ENCODE measurements around the gene AKAIN1.

The AKAIN1 gene

DNA sequence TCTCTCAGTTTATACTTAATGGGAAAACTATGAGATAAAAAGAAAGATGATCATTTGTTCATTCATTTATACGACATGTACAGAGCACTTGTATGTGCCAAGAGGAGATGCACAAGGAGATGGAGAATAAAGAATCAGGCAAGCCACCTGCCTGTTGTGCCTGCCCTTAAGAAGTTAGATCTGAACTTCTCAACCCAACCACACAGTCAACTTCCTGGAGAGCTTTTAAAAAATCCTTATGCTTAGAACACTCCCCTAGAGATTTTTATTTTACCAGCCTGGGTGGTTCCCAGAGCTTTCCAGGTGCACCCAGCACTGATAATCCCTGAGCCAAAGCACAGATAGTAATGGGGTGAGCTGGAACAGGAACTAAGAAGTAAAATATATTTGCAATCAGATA is 18.5 kb downstream of the AKAIN1 start:
- Histone ChIP-seq H3K4me3 (ENCODE audit: insufficient read length, low read depth) (no peak overlapping the region), H3K9ac (ENCODE audit: insufficient read length, low read depth) (no peak overlapping the region), H3K9me3 (ENCODE audit: insufficient read depth, low read length) (no peaks in the 10 kb centered on the region), H3K27me3 (ENCODE audit: insufficient read depth, insufficient read length) (no peaks in the 10 kb centered on the region), H3K4me1 (ENCODE audit: insufficient read depth, insufficient read length) (no peaks in the 10 kb centered on the region), H3K36me3 (ENCODE audit: insufficient read depth, insufficient read length, low read length) (no peaks in the 10 kb centered on the region)
- DNase-seq (ENCODE audit: low read depth, low spot score): no peak
- no peak for TF ChIP-seq YY1 (IDR thresholded peaks at IDR 0.05; ENCODE audit: insufficient read depth, insufficient read length)
- TF ChIP-seq SUZ12 (IDR thresholded peaks at IDR 0.05; ENCODE audit: extremely low read depth, insufficient read depth, insufficient read length): no peak
- no peak for TF ChIP-seq ZNF274 (IDR thresholded peaks at IDR 0.05; ENCODE audit: low read depth, low read length)

DNA sequence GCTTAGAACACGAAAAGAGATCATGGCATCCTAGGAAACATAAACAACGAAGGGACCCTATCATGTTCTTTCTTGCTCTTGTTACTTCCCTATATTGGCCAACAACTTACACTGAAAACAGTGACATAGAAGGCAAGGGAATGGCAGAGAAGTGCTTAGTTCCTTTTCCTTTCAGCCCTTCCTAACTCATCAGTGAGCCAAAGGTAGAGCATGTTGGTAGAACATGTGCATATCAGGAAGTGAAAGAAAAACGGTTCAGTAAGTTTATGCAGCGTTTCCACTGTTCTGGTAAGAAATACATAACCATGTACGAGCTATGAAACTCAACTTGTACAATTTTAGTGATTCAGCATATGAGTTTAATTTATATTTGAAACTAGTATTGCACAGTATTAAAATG is 21.7 kb downstream of the AKAIN1 start:
- Histone ChIP-seq H3K4me3 (ENCODE audit: insufficient read length, low read depth) (no peak overlapping the region), H3K27me3 (ENCODE audit: insufficient read depth, insufficient read length) (no peaks in the 10 kb centered on the region), H3K9me3 (ENCODE audit: insufficient read depth, low read length) (no peaks in the 10 kb centered on the region), H3K4me1 (ENCODE audit: insufficient read depth, insufficient read length) (no peaks in the 10 kb centered on the region), H3K9ac (ENCODE audit: insufficient read length, low read depth) (no peak overlapping the region), H3K36me3 (ENCODE audit: insufficient read depth, insufficient read length, low read length) (no peaks in the 10 kb centered on the region)
- no peak for DNase-seq (ENCODE audit: low read depth, low spot score)
- TF ChIP-seq ZNF274 (IDR thresholded peaks at IDR 0.05; ENCODE audit: low read depth, low read length): no peak

DNA sequence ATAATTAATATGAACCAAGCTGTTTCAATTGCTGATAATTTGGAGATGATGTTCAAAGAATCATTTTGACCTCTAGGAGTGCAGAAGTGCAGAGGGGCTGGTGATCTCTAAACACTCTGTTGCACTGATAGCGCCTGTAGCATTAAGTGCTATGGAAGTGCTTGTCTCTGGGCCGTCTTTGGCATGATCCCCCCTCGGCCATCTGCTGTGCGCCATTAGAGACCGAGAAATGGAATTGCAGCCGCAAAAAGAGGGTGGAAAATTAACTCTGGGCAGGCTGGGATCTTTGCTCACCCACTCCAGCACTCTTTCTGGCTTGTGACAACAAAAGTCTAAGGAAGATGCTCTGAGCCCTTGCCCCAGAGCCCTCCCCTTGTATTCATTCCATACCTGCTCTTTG is 23.4 kb downstream of the AKAIN1 start:
- Histone ChIP-seq H3K9me3 (ENCODE audit: insufficient read depth, low read length) (no peaks in the 10 kb centered on the region), H3K4me1 (ENCODE audit: insufficient read depth, insufficient read length) (no peaks in the 10 kb centered on the region), H3K36me3 (ENCODE audit: insufficient read depth, insufficient read length, low read length) (no peaks in the 10 kb centered on the region), H3K27me3 (ENCODE audit: insufficient read depth, insufficient read length) (no peaks in the 10 kb centered on the region), H3K9ac (ENCODE audit: insufficient read length, low read depth) (no peak overlapping the region), H3K4me3 (ENCODE audit: insufficient read length, low read depth) (no peak overlapping the region)
- TF ChIP-seq YY1 (IDR thresholded peaks at IDR 0.05; ENCODE audit: insufficient read depth, insufficient read length): no peak
- TF ChIP-seq SUZ12 (IDR thresholded peaks at IDR 0.05; ENCODE audit: extremely low read depth, insufficient read depth, insufficient read length): no peak
- TF ChIP-seq ZNF274 (IDR thresholded peaks at IDR 0.05; ENCODE audit: low read depth, low read length): no peak
- DNase-seq (ENCODE audit: low read depth, low spot score): no peak

DNA sequence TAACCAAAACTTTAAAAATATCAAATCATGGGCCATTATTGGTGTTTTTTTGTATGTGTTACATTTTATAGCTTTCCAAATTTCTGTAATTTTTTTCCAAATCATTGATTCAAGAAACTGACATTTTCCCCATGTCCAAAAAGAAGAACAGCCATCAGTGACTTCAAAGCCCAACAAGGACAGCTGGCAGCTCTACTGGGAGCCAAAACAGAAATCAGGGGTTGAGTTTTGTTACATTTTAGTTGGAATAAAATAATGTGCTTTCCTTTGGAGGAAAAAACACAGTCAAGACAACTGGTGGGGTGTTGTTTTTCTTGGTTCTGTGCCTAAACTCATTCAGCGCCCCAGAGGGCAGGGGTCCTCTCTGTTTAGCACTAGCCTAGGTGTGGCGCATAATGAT is 23.8 kb downstream of the AKAIN1 start:
- Histone ChIP-seq H3K9ac (ENCODE audit: insufficient read length, low read depth) (no peak overlapping the region), H3K9me3 (ENCODE audit: insufficient read depth, low read length) (no peaks in the 10 kb centered on the region), H3K36me3 (ENCODE audit: insufficient read depth, insufficient read length, low read length) (no peaks in the 10 kb centered on the region), H3K4me3 (ENCODE audit: insufficient read length, low read depth) (no peak overlapping the region), H3K27me3 (ENCODE audit: insufficient read depth, insufficient read length) (no peaks in the 10 kb centered on the region), H3K4me1 (ENCODE audit: insufficient read depth, insufficient read length) (no peaks in the 10 kb centered on the region)
- no peak for DNase-seq (ENCODE audit: low read depth, low spot score)
- no peak for TF ChIP-seq ZNF274 (IDR thresholded peaks at IDR 0.05; ENCODE audit: low read depth, low read length)
- TF ChIP-seq YY1 (IDR thresholded peaks at IDR 0.05; ENCODE audit: insufficient read depth, insufficient read length): no peak
- no peak for TF ChIP-seq SUZ12 (IDR thresholded peaks at IDR 0.05; ENCODE audit: extremely low read depth, insufficient read depth, insufficient read length)

DNA sequence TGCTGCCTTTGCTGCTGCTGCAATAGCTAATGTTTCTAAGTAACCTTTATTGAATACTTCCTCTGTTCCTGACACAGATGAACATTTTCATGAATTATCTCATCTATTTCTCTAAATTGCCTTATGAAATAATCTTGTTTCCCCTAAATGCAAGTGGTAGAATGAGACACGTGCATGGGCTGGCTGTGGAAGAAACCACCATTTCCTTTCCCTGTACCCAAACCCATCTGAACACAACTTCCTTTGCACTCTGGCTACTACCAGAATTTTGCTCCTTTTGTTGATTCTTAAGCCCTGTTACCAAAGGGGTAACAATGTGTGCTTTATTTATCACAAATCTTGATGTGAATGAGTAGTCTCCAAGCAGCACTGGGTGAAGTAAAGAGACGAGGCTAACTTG is 29.2 kb downstream of the AKAIN1 start:
- Histone ChIP-seq H3K9me3 (ENCODE audit: insufficient read depth, low read length) (no peaks in the 10 kb centered on the region), H3K4me3 (ENCODE audit: insufficient read length, low read depth) (no peak overlapping the region), H3K4me1 (ENCODE audit: insufficient read depth, insufficient read length) (no peaks in the 10 kb centered on the region), H3K36me3 (ENCODE audit: insufficient read depth, insufficient read length, low read length) (no peaks in the 10 kb centered on the region), H3K9ac (ENCODE audit: insufficient read length, low read depth) (no peak overlapping the region), H3K27me3 (ENCODE audit: insufficient read depth, insufficient read length) (no peaks in the 10 kb centered on the region)
- TF ChIP-seq YY1 (IDR thresholded peaks at IDR 0.05; ENCODE audit: insufficient read depth, insufficient read length) (no peak), SUZ12 (IDR thresholded peaks at IDR 0.05; ENCODE audit: extremely low read depth, insufficient read depth, insufficient read length) (no peak), ZNF274 (IDR thresholded peaks at IDR 0.05; ENCODE audit: low read depth, low read length) (no peak)
- DNase-seq (ENCODE audit: low read depth, low spot score): no peak

DNA sequence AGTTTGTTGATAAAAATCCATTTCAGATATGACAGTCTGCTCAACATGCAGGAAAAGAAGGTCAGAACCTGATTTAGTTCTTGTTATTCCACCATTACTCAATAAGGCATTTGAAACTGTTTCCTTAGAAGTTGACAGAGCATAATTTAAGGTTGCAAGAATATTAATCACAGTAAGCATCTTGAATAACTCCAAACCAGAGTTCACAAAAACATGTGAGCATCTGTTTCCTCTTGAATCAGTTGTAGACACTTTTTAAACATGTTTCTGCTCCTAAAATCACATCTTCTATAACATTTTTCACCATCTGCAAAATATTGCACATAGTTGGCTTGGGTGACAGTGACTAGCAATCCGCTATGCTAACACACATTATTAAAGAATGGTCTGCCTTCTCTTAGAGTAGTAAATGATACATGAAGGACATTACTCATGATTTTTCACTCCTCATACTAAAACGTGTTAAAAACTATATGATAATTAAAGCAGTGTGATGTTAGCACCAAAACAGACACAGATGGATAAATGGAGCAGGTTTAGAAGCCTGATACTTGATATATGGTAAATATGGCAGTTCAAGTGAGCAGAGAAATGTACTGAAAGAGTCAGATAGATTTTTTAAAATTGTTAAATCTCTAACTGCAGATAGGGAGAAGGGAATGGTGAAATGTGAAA is 30.3 kb downstream of the AKAIN1 start:
- TF ChIP-seq SUZ12 (IDR thresholded peaks at IDR 0.05; ENCODE audit: extremely low read depth, insufficient read depth, insufficient read length): no peak
- TF ChIP-seq ZNF274 (IDR thresholded peaks at IDR 0.05; ENCODE audit: low read depth, low read length): no peak
- TF ChIP-seq YY1 (IDR thresholded peaks at IDR 0.05; ENCODE audit: insufficient read depth, insufficient read length): no peak
- no peaks in the 10 kb centered on the region for H3K27me3 ChIP-seq (ENCODE audit: insufficient read depth, insufficient read length)

DNA sequence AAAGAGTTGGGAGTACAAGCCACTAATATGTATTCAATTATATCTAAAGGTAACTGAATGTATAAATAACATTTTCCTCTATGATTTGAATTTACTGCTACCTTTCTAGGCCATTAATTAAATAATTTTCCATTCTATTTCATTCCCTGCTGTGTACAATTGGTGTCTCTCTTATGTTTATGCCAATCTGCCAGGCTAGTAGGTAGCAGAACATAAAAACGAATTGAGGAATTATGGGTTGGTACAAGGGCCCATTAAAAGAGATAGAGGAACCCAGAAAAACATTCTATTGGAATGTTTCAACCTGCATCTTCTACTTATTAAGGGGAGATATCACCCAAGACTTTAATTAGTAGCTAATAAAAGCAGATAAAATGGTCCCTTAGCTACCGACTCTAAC is 32.2 kb downstream of the AKAIN1 start:
- no peak for DNase-seq (ENCODE audit: low read depth, low spot score)
- Histone ChIP-seq H3K9me3 (ENCODE audit: insufficient read depth, low read length) (no peaks in the 10 kb centered on the region), H3K4me3 (ENCODE audit: insufficient read length, low read depth) (no peak overlapping the region), H3K36me3 (ENCODE audit: insufficient read depth, insufficient read length, low read length) (no peaks in the 10 kb centered on the region), H3K9ac (ENCODE audit: insufficient read length, low read depth) (no peak overlapping the region), H3K4me1 (ENCODE audit: insufficient read depth, insufficient read length) (no peaks in the 10 kb centered on the region), H3K27me3 (ENCODE audit: insufficient read depth, insufficient read length) (no peaks in the 10 kb centered on the region)
- no peak for TF ChIP-seq YY1 (IDR thresholded peaks at IDR 0.05; ENCODE audit: insufficient read depth, insufficient read length)
- no peak for TF ChIP-seq ZNF274 (IDR thresholded peaks at IDR 0.05; ENCODE audit: low read depth, low read length)
- TF ChIP-seq SUZ12 (IDR thresholded peaks at IDR 0.05; ENCODE audit: extremely low read depth, insufficient read depth, insufficient read length): no peak

More for the DNA sequence above, 30.3 kb downstream of the AKAIN1 start:
- H3K9me3 ChIP-seq (ENCODE audit: insufficient read depth, low read length): no peaks in the 10 kb centered on the region
- no peaks in the 10 kb centered on the region for H3K4me1 ChIP-seq (ENCODE audit: insufficient read depth, insufficient read length)
- DNase-seq (ENCODE audit: low read depth, low spot score): no peak
- no peak overlapping the region for H3K9ac ChIP-seq (ENCODE audit: insufficient read length, low read depth)
- H3K4me3 ChIP-seq (ENCODE audit: insufficient read length, low read depth): no peak overlapping the region
- no peaks in the 10 kb centered on the region for H3K36me3 ChIP-seq (ENCODE audit: insufficient read depth, insufficient read length, low read length)
